Measurements from ENCODE around the gene ADIPOQ. TPM values are rescaled to one million over a fixed set of nuclear protein-coding genes. Genes with fewer than 3 reads are reported as not detected.

ADIPOQ gene
- total and polyA plus RNA-seq, 2 donors (not counting 1 experiment from before 2014, with no cell fraction given) = not detected

DNA sequence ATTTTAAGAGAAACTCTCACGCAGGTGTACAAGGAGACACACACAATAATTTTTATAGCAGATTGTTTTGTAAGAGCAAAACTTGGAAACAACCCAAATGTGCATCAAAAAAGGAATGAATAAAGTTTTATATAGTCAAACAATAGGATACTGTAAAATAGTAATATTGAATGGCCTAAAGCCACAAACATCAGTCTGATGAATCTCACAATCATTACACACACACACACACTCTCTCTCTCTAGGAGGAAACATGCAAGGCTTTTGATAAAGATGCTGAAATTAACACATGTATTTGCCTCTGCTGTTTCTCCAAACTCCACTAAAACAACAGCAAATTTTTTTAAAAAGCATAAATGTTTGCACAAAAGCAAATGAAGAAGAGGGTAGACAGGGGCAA, 37.3 kb downstream of the ADIPOQ start:
- Histone ChIP-seq H4K20me1 (ENCODE audit: control insufficient read depth, insufficient read depth, low read length, poor library complexity, severe bottlenecking) (no peaks in the 10 kb centered on the region), H3K27ac (ENCODE audit: low read length in 2 of 2) (no peak overlapping the region), H3K79me2 (ENCODE audit: control insufficient read depth, insufficient read depth, low read length) (no peaks in the 10 kb centered on the region), H3K4me3 (ENCODE audit: control extremely low read depth in 1 of 5, extremely low read depth in 1 of 5, insufficient read depth in 1 of 5, low read depth in 2 of 5, low read length in 4 of 5) (no peak overlapping the region), H3K27me3 (replicated peaks in 1 of 4; ENCODE audit: control extremely low read depth in 1 of 4, control insufficient read depth in 3 of 4, insufficient read depth in 4 of 4, low read length in 3 of 4) (no peaks in the 10 kb centered on the region), H3K9ac (ENCODE audit: low read length) (no peak overlapping the region), H3K4me2 (replicated peaks; ENCODE audit: low read depth, low read length, poor library complexity, severe bottlenecking) (no peak overlapping the region), H3K4me1 (ENCODE audit: control insufficient read depth in 2 of 2, insufficient read depth in 2 of 2, low read length in 2 of 2) (no peaks in the 10 kb centered on the region), H3K9me3 (ENCODE audit: control extremely low read depth in 1 of 3, control insufficient read depth in 2 of 3, insufficient read depth in 1 of 3, low read length in 2 of 3) (no peaks in the 10 kb centered on the region), H3K36me3 (replicated peaks in 1 of 2; ENCODE audit: control extremely low read depth in 1 of 2, control insufficient read depth in 1 of 2, extremely low read depth in 1 of 2, insufficient read depth in 2 of 2, low read length in 1 of 2) (no peaks in the 10 kb centered on the region), H2AFZ (ENCODE audit: insufficient read depth, low read depth, low read length, poor library complexity, severe bottlenecking) (no peak overlapping the region)
- H3K27me3 Mint-ChIP-seq = peaks cover 5% of the 10 kb centered on the region
- POLR2A ChIA-PET = no interaction called here
- CTCF ChIA-PET = no interaction called here
- DNase-seq (no peak), ATAC-seq (ENCODE audit: low read depth) (no peak)
- H3K4me3 Mint-ChIP-seq = no peak overlapping the region
- peaks cover 9% of the 10 kb centered on the region for H3K4me1 Mint-ChIP-seq
- no peak overlapping the region for H3K27ac Mint-ChIP-seq
- no peaks in the 10 kb centered on the region for H3K9me3 Mint-ChIP-seq (ENCODE audit: insufficient read depth)
- no peak for TF ChIP-seq EZH2 (IDR thresholded peaks at IDR 0.05; ENCODE audit: borderline replicate concordance, insufficient read depth, low read depth, low read length, poor library complexity, severe bottlenecking)
- TF ChIP-seq, protein P1, sequence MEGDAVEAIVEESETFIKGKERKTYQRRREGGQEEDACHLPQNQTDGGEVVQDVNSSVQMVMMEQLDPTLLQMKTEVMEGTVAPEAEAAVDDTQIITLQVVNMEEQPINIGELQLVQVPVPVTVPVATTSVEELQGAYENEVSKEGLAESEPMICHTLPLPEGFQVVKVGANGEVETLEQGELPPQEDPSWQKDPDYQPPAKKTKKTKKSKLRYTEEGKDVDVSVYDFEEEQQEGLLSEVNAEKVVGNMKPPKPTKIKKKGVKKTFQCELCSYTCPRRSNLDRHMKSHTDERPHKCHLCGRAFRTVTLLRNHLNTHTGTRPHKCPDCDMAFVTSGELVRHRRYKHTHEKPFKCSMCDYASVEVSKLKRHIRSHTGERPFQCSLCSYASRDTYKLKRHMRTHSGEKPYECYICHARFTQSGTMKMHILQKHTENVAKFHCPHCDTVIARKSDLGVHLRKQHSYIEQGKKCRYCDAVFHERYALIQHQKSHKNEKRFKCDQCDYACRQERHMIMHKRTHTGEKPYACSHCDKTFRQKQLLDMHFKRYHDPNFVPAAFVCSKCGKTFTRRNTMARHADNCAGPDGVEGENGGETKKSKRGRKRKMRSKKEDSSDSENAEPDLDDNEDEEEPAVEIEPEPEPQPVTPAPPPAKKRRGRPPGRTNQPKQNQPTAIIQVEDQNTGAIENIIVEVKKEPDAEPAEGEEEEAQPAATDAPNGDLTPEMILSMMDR (IDR thresholded peaks at IDR 0.05) = no peak
- no CpG with 5 or more reads among the region's 1 CpG for WGBS (ENCODE audit: insufficient coverage)
- intact Hi-C loops (cut with micrococcal nuclease) = loop anchor here (5.0 kb wide), 1 partner anchor 38 kb away; no protein-coding TSS in a partner anchor

DNA sequence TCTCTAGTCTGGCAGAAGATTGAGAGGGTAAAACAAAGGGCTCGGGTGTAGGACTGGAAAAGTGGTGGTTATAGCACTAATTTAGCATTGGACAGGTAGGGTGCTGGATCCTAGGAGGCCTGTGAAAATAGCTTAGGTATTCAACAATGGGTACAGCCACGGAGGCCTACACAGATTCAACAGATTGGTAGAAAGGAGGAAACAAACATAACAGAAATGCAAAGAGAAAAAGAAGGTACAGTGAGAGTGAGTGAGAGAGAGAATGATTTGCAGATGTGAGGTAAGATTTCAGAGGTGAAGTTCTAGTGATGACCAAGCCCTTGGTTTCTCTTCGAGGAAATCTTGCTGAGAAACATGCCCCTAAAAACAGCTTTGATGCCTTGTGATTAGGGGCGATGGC, 37.9 kb downstream of the ADIPOQ start:
- H3K27ac ChIP-seq (ENCODE audit: low read length in 2 of 2) = no peak overlapping the region
- no peak overlapping the region for H3K4me3 ChIP-seq (ENCODE audit: control extremely low read depth in 1 of 5, extremely low read depth in 1 of 5, insufficient read depth in 1 of 5, low read depth in 2 of 5, low read length in 4 of 5)
- intact Hi-C loops (cut with micrococcal nuclease) = loop anchor here (5.0 kb wide), 1 partner anchor 37 kb away; no protein-coding TSS in a partner anchor
- no peak overlapping the region for H3K4me2 ChIP-seq (replicated peaks; ENCODE audit: low read depth, low read length, poor library complexity, severe bottlenecking)
- no peak overlapping the region for H3K9ac ChIP-seq (ENCODE audit: low read length)
- no peaks in the 10 kb centered on the region for H3K27me3 ChIP-seq (replicated peaks in 1 of 4; ENCODE audit: control extremely low read depth in 1 of 4, control insufficient read depth in 3 of 4, insufficient read depth in 4 of 4, low read length in 3 of 4)
- H3K36me3 ChIP-seq (replicated peaks in 1 of 2; ENCODE audit: control extremely low read depth in 1 of 2, control insufficient read depth in 1 of 2, extremely low read depth in 1 of 2, insufficient read depth in 2 of 2, low read length in 1 of 2) = no peaks in the 10 kb centered on the region
- H3K4me1 Mint-ChIP-seq = peaks cover 9% of the 10 kb centered on the region
- H4K20me1 ChIP-seq (ENCODE audit: control insufficient read depth, insufficient read depth, low read length, poor library complexity, severe bottlenecking) = no peaks in the 10 kb centered on the region
- POLR2A ChIA-PET = no interaction called here
- no peaks in the 10 kb centered on the region for H3K9me3 ChIP-seq (ENCODE audit: control extremely low read depth in 1 of 3, control insufficient read depth in 2 of 3, insufficient read depth in 1 of 3, low read length in 2 of 3)
- no peak overlapping the region for H3K4me3 Mint-ChIP-seq
- DNase-seq (no peak), ATAC-seq (ENCODE audit: low read depth) (no peak)
- no peaks in the 10 kb centered on the region for H3K79me2 ChIP-seq (ENCODE audit: control insufficient read depth, insufficient read depth, low read length)
- TF ChIP-seq, protein P1 (IDR thresholded peaks at IDR 0.05) = no peak
- TF ChIP-seq EZH2 (IDR thresholded peaks at IDR 0.05; ENCODE audit: borderline replicate concordance, insufficient read depth, low read depth, low read length, poor library complexity, severe bottlenecking) = no peak
- CTCF ChIA-PET = interaction anchor here (0.7 to 1.0 kb wide), 2 partner anchors 31 to 46 kb away, joined by 3 read pairs; no protein-coding TSS in a partner anchor
- 80% methylated on average over 1 of the region's 4 CpGs for WGBS (ENCODE audit: insufficient coverage)
- H3K27ac Mint-ChIP-seq = no peak overlapping the region
- H3K4me1 ChIP-seq (ENCODE audit: control insufficient read depth in 2 of 2, insufficient read depth in 2 of 2, low read length in 2 of 2) = no peaks in the 10 kb centered on the region
- H2AFZ ChIP-seq (ENCODE audit: insufficient read depth, low read depth, low read length, poor library complexity, severe bottlenecking) = no peak overlapping the region
- peaks cover 7% of the 10 kb centered on the region for H3K27me3 Mint-ChIP-seq
- H3K9me3 Mint-ChIP-seq (ENCODE audit: insufficient read depth) = no peaks in the 10 kb centered on the region

Data from B cell (primary cell).